GM23338 (cell line): Measurements from ENCODE around the gene ARL6IP5. TPM values are rescaled to one million over a fixed set of nuclear protein-coding genes. Genes with fewer than 3 reads are reported as not detected.

ENCODE experiments used
- ATAC-seq: fragments of 200-7000 bp; cut with Tn5 transposase; 3 replicates; pipeline ENCODE4 v1.9.1; 2020
- DNase-seq: peaks from one replicate; pipeline ENCODE4 v3.0.0-alpha.2; 2015; ENCODE audit warnings: low spot score
- H2AFZ ChIP-seq: fragments of 200-600 bp; sonication (generic); 2 replicates; pipeline ENCODE4 v1.8.0; 2016; ENCODE audit warnings: antibody characterized with exemption, mild to moderate bottlenecking, moderate library complexity
- H3F3A ChIP-seq: fragments of 200-600 bp; sonication (generic); replicated peaks from 2 replicates; pipeline ENCODE4 v1.8.0; 2017; ENCODE audit warnings: antibody characterized with exemption, mixed run types, low read depth
- H3K27ac ChIP-seq: fragments of 200-600 bp; sonication (generic); 2 replicates; pipeline ENCODE4 v1.6.1; 2016; ENCODE audit warnings: low read depth
- H3K27me3 ChIP-seq: fragments of 200-600 bp; sonication (generic); 2 replicates; pipeline ENCODE4 v1.8.0; 2016; ENCODE audit warnings: mild to moderate bottlenecking, mixed run types, moderate library complexity; ENCODE audit not compliant: insufficient read depth
- H3K36me3 ChIP-seq: fragments of 200-600 bp; sonication (generic); 2 replicates; pipeline ENCODE4 v1.8.0; 2016; ENCODE audit warnings: mild to moderate bottlenecking; ENCODE audit not compliant: insufficient read depth
- H3K4me1 ChIP-seq: fragments of 200-600 bp; sonication (generic); 2 replicates; pipeline ENCODE4 v1.8.0; 2016; ENCODE audit warnings: mild to moderate bottlenecking, moderate library complexity; ENCODE audit not compliant: insufficient read depth
- H3K4me2 ChIP-seq: fragments of 200-600 bp; sonication (generic); 2 replicates; pipeline ENCODE4 v1.7.1; 2017; ENCODE audit warnings: mixed run types
- H3K4me3 ChIP-seq: fragments of 200-600 bp; sonication (generic); 2 replicates; pipeline ENCODE4 v1.6.1; 2016; ENCODE audit warnings: mixed run types
- H3K79me2 ChIP-seq: fragments of 200-600 bp; sonication (generic); replicated peaks from 2 replicates; pipeline ENCODE4 v1.8.0; 2017; ENCODE audit warnings: mild to moderate bottlenecking; ENCODE audit not compliant: insufficient read depth
- H3K9me2 ChIP-seq: fragments of 200-600 bp; sonication (generic); 2 replicates; pipeline ENCODE4 v1.8.0; 2017; ENCODE audit not compliant: insufficient read depth
- H4K20me1 ChIP-seq: fragments of 200-600 bp; sonication (generic); replicated peaks from 2 replicates; pipeline ENCODE4 v1.8.0; 2017; ENCODE audit warnings: mild to moderate bottlenecking; ENCODE audit not compliant: insufficient read depth
- H3K27ac Mint-ChIP-seq: 2 replicates; pipeline ENCODE4 v1.8.0; 2020; ENCODE audit warnings: inconsistent platforms, mild to moderate bottlenecking, moderate library complexity, mixed read lengths
- H3K27me3 Mint-ChIP-seq: 3 replicates; pipeline ENCODE4 v1.8.0; 2022; ENCODE audit warnings: low read depth, mild to moderate bottlenecking, moderate library complexity, mixed read lengths, inconsistent platforms; ENCODE audit not compliant: insufficient read depth, poor library complexity
- H3K36me3 Mint-ChIP-seq: 3 replicates; pipeline ENCODE4 v1.8.0; 2021; ENCODE audit warnings: low read depth, mild to moderate bottlenecking, inconsistent platforms, moderate library complexity, mixed read lengths
- H3K4me1 Mint-ChIP-seq: 3 replicates; pipeline ENCODE4 v1.8.0; 2020; ENCODE audit warnings: mild to moderate bottlenecking, inconsistent platforms, mixed read lengths
- H3K4me3 Mint-ChIP-seq: 3 replicates; pipeline ENCODE4 v1.8.0; 2021; ENCODE audit warnings: moderate library complexity, mild to moderate bottlenecking, inconsistent platforms, mixed read lengths
- H3K9me3 Mint-ChIP-seq: 3 replicates; pipeline ENCODE4 v1.8.0; 2020; ENCODE audit warnings: moderate library complexity, mild to moderate bottlenecking, inconsistent platforms, mixed read lengths
- CREB1 ChIP-seq: fragments of 250-450 bp; sonication (Bioruptor Pico); IDR thresholded peaks from 2 replicates; pipeline ENCODE4 v1.5.0; 2020; ENCODE audit warnings: low read depth, mild to moderate bottlenecking, moderate library complexity
- CTCF ChIP-seq, 2 experiments: fragments of 200-600 bp in 1 of 2; sonication (generic) in 1 of 2; conservative IDR thresholded peaks; 2 replicates each; pipeline versions ENCODE4 v1.5.1 to v1.6.1; 2016 to 2017; ENCODE audit warnings: antibody characterized with exemption in 2 of 2, low read depth in 2 of 2, mild to moderate bottlenecking in 2 of 2, moderate library complexity in 1 of 2
- ETS1 ChIP-seq: IDR thresholded peaks from 2 replicates; pipeline ENCODE4 v1.6.1; 2016; ENCODE audit warnings: antibody characterized with exemption
- EZH2 ChIP-seq: fragments of 200-600 bp; sonication (generic); IDR thresholded peaks from one replicate; pipeline ENCODE4 v1.8.0; 2017; ENCODE audit warnings: antibody characterized with exemption, mild to moderate bottlenecking, low read depth; ENCODE audit not compliant: unreplicated experiment
- EZH2phosphoT487 ChIP-seq: fragments of 200-600 bp; sonication (generic); IDR thresholded peaks from one replicate; pipeline ENCODE4 v1.8.1; 2018; ENCODE audit warnings: antibody characterized with exemption; ENCODE audit not compliant: unreplicated experiment
- JUNB ChIP-seq: IDR thresholded peaks from one replicate; pipeline ENCODE4 v1.6.1; 2016; ENCODE audit warnings: antibody characterized with exemption; ENCODE audit not compliant: unreplicated experiment
- NANOG ChIP-seq: IDR thresholded peaks from 2 replicates; pipeline ENCODE4 v1.6.1; 2016; ENCODE audit warnings: antibody characterized with exemption, borderline replicate concordance
- POLR2AphosphoS5 ChIP-seq: IDR thresholded peaks from 2 replicates; pipeline ENCODE4 v1.6.1; 2016; ENCODE audit warnings: antibody characterized with exemption, low read depth
- REST ChIP-seq: IDR thresholded peaks from one replicate; pipeline ENCODE4 v1.6.1; 2018; ENCODE audit warnings: antibody characterized with exemption; ENCODE audit not compliant: unreplicated experiment
- STAT1 ChIP-seq: IDR thresholded peaks from one replicate; pipeline ENCODE4 v1.6.1; 2016; ENCODE audit warnings: antibody characterized with exemption; ENCODE audit not compliant: unreplicated experiment
- ZNF114 ChIP-seq: fragments of 250-450 bp; sonication (Bioruptor Pico); IDR thresholded peaks from 2 replicates; pipeline ENCODE4 v1.5.0; 2020; ENCODE audit warnings: mild to moderate bottlenecking, moderate library complexity
- ZNF331 ChIP-seq: fragments of 250-450 bp; sonication (Bioruptor Pico); IDR thresholded peaks from 2 replicates; pipeline ENCODE4 v1.5.0; 2020; ENCODE audit warnings: low read depth, mild to moderate bottlenecking, moderate library complexity
- polyA plus RNA-seq: library from polyadenylated mRNA; unstranded; fragments of >200 nt; fragmentation: Nextera tagmentation; extraction: Ambion mirVana; gene quantifications from 2 replicates; pipeline ENCODE4 v1.2.1, GENCODE V29; 2016
- total RNA-seq: library from RNA; depleted of rRNA; stranded (reverse); fragments of >200 nt; shearing (Covaris generic); gene quantifications from 2 replicates; pipeline ENCODE4 v1.2.3, GENCODE V29; 2014
- TF ChIP-seq, protein P1 (sequence below): fragments of 250-450 bp; sonication (Bioruptor Pico); IDR thresholded peaks from 2 replicates; pipeline ENCODE4 v1.5.0; 2020; ENCODE audit warnings: mild to moderate bottlenecking, moderate library complexity

Gene ARL6IP5
- total and polyA plus RNA-seq, 2 experiments from 2014 or later, result 28.8 to 39.8 TPM

GRCh38 chr3:69085833-69086722 lies 1.3 kb downstream of the ARL6IP5 start:
- DNase-seq (no peak), ATAC-seq (peak; percentile 9; the same call in 2 of the 3 replicates)
- no peak overlapping the region for H3K27ac ChIP-seq
- Mint-ChIP-seq H3K27me3 (peaks cover 4% of the 10 kb centered on the region), H3K9me3 (no peaks in the 10 kb centered on the region), H3K4me1 (peaks cover 53% of the 10 kb centered on the region), H3K4me3 (peak overlapping the region; percentile 95), H3K36me3 (no peaks in the 10 kb centered on the region; the same call in 2 of the 3 replicates), H3K27ac (no peak overlapping the region)
- no peaks in the 10 kb centered on the region for H3F3A ChIP-seq
- no peaks in the 10 kb centered on the region for H3K36me3 ChIP-seq
- peak overlapping the region; percentile 84 for H3K4me2 ChIP-seq
- TF ChIP-seq EZH2phosphoT487 (no peak), CTCF (conservative IDR thresholded peaks at IDR 0.05; ENCODE audit: low read depth in 2 of 2) (no peak), ZNF331 (no peak), STAT1 (no peak), EZH2 (no peak), JUNB (no peak), REST (no peak), ETS1 (no peak), CREB1 (CRISPR knock-in tag) (no peak), NANOG (no peak), ZNF114 (CRISPR knock-in tag) (no peak), POLR2AphosphoS5 (no peak)
- TF ChIP-seq, protein P1, sequence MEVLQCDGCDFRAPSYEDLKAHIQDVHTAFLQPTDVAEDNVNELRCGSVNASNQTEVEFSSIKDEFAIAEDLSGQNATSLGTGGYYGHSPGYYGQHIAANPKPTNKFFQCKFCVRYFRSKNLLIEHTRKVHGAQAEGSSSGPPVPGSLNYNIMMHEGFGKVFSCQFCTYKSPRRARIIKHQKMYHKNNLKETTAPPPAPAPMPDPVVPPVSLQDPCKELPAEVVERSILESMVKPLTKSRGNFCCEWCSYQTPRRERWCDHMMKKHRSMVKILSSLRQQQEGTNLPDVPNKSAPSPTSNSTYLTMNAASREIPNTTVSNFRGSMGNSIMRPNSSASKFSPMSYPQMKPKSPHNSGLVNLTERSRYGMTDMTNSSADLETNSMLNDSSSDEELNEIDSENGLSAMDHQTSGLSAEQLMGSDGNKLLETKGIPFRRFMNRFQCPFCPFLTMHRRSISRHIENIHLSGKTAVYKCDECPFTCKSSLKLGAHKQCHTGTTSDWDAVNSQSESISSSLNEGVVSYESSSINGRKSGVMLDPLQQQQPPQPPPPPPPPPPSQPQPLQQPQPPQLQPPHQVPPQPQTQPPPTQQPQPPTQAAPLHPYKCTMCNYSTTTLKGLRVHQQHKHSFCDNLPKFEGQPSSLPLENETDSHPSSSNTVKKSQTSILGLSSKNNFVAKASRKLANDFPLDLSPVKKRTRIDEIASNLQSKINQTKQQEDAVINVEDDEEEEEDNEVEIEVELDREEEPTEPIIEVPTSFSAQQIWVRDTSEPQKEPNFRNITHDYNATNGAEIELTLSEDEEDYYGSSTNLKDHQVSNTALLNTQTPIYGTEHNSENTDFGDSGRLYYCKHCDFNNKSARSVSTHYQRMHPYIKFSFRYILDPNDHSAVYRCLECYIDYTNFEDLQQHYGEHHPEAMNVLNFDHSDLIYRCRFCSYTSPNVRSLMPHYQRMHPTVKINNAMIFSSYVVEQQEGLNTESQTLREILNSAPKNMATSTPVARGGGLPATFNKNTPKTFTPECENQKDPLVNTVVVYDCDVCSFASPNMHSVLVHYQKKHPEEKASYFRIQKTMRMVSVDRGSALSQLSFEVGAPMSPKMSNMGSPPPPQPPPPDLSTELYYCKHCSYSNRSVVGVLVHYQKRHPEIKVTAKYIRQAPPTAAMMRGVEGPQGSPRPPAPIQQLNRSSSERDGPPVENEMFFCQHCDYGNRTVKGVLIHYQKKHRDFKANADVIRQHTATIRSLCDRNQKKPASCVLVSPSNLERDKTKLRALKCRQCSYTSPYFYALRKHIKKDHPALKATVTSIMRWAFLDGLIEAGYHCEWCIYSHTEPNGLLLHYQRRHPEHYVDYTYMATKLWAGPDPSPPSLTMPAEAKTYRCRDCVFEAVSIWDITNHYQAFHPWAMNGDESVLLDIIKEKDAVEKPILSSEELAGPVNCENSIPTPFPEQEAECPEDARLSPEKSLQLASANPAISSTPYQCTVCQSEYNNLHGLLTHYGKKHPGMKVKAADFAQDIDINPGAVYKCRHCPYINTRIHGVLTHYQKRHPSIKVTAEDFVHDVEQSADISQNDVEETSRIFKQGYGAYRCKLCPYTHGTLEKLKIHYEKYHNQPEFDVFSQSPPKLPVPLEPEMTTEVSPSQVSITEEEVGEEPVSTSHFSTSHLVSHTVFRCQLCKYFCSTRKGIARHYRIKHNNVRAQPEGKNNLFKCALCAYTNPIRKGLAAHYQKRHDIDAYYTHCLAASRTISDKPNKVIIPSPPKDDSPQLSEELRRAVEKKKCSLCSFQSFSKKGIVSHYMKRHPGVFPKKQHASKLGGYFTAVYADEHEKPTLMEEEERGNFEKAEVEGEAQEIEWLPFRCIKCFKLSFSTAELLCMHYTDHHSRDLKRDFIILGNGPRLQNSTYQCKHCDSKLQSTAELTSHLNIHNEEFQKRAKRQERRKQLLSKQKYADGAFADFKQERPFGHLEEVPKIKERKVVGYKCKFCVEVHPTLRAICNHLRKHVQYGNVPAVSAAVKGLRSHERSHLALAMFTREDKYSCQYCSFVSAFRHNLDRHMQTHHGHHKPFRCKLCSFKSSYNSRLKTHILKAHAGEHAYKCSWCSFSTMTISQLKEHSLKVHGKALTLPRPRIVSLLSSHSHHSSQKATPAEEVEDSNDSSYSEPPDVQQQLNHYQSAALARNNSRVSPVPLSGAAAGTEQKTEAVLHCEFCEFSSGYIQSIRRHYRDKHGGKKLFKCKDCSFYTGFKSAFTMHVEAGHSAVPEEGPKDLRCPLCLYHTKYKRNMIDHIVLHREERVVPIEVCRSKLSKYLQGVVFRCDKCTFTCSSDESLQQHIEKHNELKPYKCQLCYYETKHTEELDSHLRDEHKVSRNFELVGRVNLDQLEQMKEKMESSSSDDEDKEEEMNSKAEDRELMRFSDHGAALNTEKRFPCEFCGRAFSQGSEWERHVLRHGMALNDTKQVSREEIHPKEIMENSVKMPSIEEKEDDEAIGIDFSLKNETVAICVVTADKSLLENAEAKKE, result no peak
- H3K4me1 ChIP-seq, result peaks cover 41% of the 10 kb centered on the region
- no peaks in the 10 kb centered on the region for H3K9me2 ChIP-seq
- H2AFZ ChIP-seq, result peak overlapping the region; percentile 95
- H3K27me3 ChIP-seq, result no peaks in the 10 kb centered on the region
- 0 out of 2 replicates have a peak, but pooled peaks cover 19% of the 10 kb centered on the region for H3K79me2 ChIP-seq
- H4K20me1 ChIP-seq, result no peaks in the 10 kb centered on the region
- H3K4me3 ChIP-seq, result peak overlapping the region; percentile 81
